Activated CD4-positive, alpha-beta T cell treated with anti-CD3 and anti-CD28 coated beads, Interleukin-2, Interleukin-4, amounts not matched to agents 100 ng/mL and 50 ng/mL, durations not matched to agents 16 hours and 8 hours (primary cell): ENCODE measurements around the gene VPS54.
A peak's percentile ranks its signal among the peaks of the same experiment; 100 is the strongest.
"Not testable (repeated sequence)": the region's sequence is repeated elsewhere in the genome, so short reads cannot be mapped to it uniquely, and the experiment has no call there.

Source experiments
- DNase-seq: peaks from one replicate; pipeline ENCODE4 v3.0.0-alpha.2; 2020; ENCODE audit warnings: low spot score

The VPS54 gene

DNA sequence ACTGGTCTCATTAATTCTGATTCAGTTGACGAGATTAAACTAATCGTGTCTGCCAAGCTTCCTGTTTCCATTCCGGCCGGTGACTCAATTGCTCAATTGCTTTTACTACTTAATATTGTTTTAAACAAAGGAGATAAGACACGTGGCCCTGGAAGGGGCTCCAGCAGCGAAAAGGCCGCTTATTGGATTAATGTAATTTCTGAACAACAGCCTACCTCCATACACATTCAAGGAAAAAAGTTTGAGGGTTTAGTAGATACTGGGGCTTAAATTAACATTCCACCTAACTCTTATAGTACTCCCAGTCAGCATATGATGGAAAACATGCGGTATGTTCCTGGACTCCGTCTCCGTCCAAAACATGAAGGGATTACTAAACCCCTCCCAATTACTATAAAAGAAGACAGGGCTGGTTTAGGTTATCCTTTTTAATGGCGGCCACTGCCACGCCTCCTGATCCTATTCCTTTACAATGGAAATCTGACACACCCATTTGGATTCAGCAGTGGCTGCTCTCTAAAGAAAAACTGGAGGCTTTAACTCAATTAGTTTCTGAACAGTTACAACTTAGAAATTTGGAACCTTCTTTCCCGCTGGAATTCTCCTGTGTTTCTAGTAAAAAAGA lies 27.1 kb downstream of the VPS54 start:
- no peak for DNase-seq

DNA sequence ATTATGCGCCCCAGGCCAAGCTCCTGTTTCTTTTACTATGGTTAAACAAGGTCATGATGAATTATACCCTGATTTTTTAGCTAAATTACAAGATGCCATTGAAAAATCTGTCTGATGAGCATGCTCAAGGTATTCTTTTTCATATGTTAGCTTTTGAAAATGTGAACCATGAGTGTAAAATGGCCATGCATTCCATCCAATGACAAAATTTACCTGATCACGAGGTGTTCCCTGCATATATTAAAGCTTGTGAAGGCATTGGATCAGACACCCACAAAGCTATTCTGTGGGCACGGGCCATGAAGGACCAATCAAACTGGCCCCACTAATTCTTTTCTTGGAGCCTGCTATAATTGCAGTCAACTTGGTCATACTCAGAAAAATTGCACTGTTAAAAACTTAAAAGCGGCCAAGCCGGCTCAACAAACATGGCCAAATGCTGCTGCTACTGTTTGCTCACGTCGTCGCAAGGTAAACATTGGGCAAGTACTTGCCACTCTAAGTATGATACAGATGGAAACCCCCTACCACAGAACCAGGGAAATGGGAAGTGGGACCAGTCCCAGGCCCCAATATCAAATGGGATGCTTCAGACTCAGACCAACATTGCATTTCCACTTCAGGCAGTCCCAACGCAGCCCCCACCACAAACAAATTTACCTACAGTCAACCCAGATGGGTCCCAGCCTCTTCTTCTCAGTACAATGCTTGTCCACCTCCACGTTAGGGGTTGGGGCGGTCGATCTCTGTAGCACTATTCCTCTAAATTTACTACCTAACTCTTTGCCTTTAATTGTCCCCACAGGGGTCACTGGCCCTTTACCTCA lies 27.8 kb downstream of the VPS54 start:
- DNase-seq: not testable (repeated sequence)

DNA sequence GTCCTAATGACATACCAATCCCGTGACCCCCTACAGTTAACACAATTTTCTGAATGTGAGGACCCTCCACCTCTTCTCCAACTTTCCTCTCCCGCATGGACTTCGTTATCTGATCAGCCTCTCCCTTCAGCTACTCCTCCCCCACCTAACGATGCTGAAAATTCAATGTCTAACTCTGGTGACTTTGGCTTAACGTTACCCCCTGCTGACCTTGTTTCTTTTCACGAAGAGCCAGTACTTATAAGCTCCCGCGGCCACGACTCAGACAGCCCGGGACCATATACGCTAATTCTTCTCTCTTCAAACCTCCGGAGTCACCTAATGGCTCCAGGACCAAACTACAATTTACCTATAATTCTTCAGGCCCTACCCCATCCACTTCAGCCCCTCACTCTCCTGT lies 29.2 kb downstream of the VPS54 start:
- no peak for DNase-seq

DNA sequence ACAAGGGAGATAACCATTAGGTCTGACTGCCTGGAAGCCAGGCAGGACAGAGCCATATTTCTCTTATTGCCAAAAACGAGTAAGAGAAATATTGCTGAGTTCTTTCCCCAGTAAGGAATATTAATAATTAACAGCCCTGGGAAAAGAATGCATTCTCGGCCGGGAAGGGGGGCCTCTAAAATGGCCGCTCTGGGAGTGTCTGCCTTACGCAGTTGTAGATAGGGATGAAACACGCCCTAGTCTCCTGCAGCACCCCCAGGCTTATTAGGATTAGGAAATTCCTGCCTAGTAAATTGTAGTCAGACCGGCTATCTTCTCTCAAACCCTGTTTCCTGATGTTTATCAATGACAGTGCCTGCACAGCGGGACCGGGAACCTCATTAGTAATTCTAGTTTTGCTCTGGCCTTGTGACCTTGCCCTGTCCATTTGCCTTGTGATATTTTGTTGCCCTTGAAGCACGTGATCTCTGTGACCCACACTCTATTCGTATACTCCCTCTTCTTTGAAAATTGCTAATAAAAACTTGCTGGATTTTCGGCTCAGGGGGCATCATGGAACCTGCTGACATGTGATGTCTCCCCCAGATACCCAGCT lies 30.3 kb downstream of the VPS54 start:
- not testable (repeated sequence) for DNase-seq

DNA sequence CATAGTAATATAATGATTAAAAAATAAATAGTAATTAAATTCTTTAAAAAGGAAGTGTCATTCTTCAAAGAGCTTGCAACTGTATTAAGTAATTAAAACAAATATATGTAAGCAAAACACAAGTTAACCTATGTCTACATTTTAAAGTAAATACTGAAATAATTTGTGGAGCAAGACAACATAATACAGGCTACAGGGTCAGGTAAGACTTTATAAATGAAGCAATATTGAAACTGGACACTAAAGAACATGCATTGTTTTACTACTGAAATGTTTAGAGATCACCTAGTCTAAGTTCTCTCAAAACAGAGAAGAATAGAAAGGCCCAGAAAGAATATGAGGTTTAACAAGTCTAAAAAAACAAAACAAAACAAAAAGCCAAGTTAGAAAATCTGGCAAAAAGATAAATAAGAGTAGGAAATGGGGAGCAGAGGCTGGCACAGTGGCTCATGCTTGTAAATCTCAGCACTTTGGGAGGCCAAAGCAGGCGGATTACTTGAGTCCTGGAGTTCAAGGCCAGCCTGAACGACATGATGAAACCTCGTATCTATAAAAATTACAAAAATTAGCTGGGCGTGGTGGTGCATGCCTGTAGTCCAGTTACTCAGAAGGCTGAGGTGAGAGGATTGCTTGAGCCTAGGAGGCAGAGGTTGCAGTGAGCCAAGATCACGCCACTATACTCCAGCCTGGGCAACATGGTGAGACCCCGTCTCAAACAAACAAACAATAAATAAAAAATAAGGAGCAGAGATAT lies 34.4 kb downstream of the VPS54 start:
- DNase-seq: no peak

DNA sequence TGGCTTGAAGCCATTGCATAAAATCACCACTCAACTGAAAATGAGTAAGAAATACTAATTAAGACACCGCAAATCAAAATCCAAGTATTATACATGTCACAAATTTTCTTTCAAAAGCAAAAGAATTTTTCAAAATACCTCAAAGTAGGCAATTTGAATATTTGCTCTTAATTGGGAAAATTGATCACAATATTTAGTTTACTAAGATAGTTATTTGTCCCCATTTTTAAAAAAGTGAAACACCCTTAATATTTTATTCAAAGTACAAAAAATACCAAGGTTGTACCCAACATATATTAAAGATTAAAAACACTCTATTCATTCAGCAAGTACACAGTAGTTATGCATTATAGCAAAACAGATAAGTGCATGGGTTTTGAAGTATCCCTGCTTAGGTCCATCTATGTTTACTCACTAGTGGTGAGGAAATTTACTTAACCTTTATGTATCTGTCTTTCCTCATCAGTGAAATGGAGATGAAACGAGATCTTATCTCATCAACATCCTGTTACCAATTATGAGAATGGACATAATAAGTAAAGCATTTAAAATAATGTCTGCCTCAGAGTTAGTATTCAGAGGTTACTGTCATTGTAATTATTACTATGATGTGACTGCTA lies 35.1 kb downstream of the VPS54 start:
- DNase-seq: peak; percentile 40

DNA sequence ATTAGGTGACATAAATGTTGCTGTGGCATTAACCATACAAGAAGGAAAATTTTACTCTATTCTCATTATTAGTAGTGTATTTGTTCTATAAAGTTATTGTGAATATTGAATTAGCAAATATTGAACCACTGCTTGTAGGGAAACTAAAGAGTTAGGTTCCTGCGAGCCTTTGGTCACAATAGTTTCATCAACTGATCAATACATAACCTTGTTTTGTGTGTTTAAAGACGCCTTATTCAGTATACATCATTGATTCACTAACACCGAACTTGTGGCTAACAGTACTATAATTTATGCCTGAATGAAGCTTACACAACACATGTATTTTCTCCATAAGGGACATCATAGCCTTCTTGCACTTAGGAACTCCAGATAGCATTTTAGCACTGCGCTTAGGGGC lies 36.9 kb downstream of the VPS54 start:
- DNase-seq: no peak

DNA sequence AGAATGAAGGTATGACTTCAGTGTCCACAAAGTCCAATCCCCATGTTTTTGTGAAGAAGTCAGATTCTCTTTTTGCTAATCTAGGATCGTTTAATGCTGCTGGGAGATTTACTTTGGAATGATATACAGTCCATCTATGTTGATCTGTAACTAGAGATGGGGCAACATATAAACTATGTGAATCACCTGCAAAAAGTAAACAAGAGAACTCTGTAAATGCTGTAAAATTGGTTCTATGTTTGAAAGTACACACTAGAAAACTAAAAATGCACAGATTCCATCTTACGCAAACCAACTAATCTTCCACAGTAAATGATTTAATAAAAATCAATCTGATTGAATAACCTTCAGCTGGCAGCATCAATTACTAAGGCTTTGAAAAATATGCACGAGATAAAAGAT lies 37.5 kb downstream of the VPS54 start:
- no peak for DNase-seq

DNA sequence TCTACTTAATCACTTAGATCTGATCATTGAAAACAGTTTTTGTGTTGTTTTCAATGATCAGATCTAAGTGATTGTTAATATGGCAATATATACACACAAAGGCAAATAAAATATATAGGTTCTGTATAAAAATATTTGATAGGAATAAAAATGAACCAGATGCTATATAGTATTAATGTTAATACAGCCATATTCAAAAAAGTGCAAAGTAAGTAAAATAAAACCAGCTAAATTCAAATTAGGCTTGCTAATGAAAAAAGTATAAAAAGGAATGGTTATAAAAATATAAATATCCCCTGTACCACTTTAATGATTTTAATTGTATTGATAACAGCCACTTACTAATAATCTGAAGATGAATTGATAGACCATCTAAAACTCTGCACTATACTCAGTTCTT lies 38.4 kb downstream of the VPS54 start:
- no peak for DNase-seq

DNA sequence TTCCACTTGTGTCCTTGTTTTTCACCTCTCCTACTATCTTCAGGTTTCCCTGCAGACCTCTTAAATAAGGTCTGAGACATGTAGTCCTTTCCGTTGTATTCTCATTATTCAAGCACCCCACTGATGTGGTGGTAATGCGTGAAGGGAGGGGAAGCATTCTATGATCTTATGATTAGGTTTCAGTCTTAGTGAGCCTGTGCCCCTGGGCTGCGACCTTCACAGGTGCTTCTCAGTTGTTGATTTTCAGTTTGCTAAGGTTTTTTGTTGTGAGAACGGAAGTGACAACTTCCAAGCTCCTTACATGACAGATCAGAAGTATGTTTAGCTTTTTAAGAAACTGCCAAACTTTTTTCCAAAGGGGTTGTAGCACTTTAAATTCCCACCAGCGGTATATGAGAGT lies 41.3 kb downstream of the VPS54 start:
- peak; percentile 70 for DNase-seq

DNA sequence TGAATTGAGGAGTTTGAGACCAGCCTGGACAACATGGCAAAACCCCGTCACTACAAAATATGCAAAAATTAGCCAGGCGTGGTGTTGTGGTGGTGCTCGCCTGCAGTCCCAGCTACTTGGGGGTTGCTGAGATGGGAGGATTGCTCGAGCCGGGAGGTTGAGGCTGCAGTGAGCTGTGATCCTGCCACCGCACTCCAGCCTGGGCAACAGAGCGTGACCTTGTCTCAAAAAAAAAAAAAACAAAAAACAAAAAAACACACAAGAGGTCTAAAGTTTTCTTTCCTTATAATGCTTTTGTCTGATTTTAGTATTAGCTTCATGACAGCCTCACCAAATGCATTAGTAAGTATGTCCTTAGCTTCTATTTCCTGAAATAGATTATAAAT lies 43.1 kb downstream of the VPS54 start:
- DNase-seq: no peak

DNA sequence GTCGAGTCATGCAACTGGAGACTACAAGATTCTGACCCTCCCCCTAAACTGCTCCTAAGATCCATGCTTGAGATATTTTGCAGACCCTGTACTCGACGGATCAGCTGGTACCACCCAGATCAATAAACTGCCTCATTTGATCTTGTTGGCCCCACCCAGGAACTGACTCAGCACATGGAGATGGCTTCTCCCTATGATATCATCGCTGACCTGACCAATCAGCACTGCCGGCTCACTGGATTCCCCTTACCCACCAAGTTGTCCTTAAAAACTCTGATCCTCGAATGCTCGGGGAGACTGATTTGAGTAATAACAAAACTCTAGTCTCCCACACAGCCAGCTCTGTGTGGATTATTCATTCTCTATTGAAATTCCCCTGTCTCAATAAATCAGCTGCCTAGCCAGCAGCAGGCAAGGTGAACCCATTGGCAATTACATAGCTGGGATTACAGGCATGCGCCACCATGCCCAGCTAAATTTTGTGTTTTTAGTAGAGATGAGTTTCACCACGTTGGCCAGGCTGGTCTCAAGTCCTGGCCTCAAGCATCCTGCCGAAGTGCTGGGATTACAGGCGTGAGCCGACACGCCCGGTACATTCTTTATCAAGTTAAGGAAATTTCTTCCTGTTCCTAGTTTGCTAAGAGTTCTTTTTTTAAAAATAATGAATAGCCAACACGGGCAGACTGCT lies 43.6 kb downstream of the VPS54 start:
- no peak for DNase-seq

DNA sequence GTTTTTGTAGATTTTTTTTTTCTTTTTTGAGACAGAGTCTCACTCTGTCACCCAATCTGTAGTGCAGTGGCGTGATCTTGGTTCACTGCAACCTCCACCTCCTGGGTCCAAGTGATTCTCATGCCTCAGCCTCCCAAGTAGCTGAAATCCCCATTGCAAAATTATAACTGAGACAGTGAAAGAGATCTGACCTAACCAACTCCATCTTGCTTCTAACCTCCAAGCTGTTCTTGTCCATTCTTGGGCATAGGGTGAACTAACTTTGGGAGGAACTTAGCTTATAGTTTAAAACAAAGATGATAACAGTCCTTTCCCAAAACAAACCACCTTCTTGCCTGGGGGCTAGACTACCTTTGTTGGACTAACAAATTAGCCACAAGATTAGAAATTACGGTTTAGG lies 44.2 kb downstream of the VPS54 start:
- not testable (repeated sequence) for DNase-seq

DNA sequence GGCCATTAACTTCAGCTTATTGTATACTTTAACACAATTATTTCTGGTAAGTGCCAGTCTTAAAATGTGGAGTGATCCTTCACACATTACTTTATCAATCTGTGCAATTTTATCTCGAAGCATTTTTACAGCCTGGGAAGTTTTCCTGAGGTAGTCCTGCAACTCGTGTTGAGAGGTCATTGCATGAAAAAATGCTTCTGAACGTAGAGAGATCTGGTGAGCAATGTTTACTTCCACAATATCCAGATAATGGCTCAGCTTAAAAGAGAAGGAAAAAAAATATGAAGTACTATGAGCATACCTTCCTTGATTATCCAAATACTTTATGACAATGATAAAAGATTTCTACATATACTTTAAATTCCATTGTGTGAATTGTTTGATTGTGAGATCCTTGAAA lies 57.0 kb downstream of the VPS54 start:
- DNase-seq: no peak

DNA sequence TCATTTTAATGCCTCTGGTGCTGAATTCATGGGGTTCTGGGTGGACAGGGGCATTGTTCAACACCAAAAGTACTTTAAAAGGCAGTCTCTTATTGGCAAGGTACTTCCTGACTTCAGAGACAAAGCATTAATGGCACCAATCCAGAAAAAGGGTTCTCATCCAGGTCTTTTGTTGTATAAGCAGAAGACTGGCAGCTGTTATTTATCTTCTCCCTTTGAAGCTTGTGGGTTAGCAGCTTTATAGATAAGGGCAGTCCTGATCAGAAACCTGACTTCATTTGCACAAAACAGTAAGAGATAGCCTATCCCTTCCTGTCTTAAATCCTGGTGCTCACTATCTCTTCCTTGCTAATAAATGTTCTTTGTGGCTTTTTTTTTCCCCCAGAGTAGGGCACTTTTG lies 68.8 kb downstream of the VPS54 start:
- no peak for DNase-seq

DNA sequence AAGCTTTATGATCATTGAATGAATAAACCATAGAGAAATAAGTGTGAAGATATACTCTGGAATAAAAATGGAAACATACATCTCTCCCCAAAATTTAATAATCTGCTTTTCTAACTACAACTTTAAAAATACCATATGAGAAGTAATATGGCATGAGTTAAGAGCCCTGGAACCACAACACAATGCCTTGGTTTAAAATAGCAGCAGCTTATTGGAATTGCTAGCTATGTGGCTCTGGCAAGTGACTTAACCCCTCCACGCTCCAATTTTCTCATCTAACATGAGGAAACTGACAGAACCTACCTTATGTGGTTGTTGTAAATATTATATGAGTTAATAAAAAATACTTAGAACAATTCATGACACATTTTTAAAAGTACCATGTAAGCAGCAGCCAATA lies 76.4 kb downstream of the VPS54 start:
- DNase-seq: no peak

DNA sequence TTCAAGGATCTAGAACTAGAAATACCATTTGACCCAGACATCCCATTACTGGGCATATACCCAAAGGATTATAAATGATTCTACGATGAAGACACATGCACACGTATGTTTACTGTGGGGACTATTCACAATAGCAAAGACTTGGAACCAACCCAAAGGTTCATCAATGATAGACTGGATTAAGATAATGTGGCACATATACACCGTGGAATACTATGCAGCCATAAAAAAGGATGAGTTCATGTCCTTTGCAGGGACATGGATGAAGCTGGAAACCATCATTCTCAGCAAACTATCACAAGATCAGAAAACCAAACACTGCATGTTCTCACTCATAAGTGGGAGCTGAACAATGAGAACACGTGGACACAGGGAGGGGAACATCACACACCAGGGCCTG lies 87.1 kb downstream of the VPS54 start:
- DNase-seq: not testable (repeated sequence)

DNA sequence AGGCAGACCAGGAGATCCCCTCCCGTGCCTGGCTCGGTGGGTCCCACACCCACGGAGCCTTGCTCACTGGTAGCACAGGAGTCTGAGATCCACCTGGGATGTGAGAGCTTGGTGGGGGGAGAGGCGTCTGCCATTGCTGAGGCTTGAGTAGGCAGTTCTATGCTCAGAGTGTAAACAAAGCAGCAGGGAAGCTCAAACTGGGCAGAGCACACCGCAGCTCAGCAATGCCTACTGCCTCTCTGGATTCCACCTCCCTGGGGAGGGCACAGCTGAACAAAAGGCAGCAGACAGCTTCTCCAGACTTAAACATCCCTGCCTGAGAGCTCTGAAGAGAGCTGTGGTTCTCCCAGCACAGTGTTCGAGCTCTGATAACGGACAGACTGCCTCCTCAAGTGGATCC lies 92.4 kb downstream of the VPS54 start:
- DNase-seq: no peak

DNA sequence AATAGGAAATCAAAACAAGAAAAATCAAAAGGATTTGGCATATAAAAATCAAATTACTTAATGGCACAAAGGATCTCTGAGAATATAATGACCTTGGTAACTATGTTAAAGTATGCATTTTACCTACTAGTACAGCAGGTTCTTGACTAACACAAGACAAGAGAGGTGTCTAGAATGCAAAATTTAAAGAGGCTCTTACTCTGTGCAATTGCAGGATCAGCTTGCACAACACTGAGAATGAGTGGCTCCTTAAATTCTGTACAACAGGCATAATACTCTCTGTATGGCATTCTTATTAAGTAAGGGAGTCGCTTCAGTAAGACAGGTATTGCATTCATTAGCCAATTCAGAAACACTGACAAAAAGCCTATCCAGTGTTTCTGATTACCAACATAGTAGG lies 104.9 kb downstream of the VPS54 start:
- DNase-seq: no peak

DNA sequence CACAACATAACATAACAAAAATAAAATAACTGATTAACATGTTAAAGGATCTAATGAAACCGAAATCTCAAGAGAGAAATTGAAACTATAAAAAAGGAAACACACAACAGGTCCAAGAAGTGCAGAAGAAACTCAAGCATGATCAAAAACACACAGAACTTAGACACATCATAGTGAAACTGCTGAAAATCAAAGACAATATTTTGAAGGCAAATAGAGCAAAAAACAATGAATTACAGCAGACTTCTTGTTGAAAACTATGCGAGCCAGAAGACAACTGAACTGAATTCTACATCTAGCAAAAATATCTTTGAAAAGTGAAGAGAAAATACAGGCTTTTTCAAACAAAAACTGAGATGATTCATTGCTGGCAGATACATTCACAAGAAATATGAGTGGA lies 116.2 kb downstream of the VPS54 start:
- peak; percentile 42 for DNase-seq

DNA sequence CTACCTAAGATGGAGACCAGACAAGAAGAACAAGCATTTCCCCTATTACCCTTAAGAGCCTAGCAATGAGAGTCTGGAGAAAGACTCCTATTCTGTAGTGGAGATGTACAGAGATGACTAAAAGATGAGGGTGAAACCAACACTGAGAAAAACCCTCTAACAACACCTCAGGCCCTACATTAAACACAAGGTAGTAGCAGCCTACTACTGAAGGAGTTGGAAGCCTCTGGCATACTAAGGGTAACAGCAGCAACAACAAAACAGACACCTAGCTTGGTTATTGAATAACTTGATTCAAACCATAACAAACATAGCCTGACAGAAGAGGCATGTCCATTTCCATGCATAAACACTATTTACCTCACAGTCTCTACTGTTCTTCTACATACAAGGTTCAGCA lies 117.1 kb downstream of the VPS54 start:
- DNase-seq: peak; percentile 6

DNA sequence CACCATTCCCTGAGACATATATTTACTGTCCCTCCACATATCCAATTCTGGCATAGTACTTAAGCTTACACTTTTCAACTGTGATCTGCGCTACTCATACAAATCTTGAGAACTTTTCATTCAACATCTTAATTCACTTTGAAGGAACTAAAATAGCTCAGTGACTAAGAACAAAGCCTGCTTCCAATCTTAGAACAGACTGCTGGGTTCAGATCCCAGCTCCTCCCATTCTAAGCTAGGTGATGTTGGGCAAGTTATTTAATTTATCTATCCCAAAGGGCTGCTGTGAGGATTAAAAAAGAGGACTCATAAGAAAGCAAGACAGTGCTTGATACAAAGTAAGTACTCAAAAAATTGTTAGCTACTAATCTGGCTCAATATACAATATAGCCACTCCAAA lies 119.6 kb downstream of the VPS54 start:
- no peak for DNase-seq
